Measurements from ENCODE around the gene MCC.
"Not testable (repeated sequence)": the region's sequence is repeated elsewhere in the genome, so short reads cannot be mapped to it uniquely, and the experiment has no call there.

The MCC gene

DNA sequence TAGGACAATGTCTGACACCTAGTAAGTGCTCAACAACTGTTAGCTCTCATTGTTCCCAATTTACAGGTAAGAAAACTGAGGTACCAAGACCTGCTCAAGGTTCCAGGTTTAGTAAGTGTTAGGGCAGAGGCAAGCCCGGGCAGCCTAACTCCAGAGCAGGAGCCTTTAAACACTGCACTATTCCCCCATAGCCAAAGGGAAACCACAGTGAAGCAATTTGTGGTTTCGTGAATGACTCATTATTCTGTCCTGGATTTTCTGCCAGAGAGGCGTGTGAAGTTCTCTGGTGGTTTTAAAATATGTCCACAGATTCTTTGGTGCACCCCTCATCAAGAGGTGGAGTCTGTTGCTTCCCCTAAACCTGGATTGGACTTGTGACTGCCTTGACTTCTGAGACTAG is 1.0 kb upstream of the MCC start:
- DNase-seq, result no peak

DNA sequence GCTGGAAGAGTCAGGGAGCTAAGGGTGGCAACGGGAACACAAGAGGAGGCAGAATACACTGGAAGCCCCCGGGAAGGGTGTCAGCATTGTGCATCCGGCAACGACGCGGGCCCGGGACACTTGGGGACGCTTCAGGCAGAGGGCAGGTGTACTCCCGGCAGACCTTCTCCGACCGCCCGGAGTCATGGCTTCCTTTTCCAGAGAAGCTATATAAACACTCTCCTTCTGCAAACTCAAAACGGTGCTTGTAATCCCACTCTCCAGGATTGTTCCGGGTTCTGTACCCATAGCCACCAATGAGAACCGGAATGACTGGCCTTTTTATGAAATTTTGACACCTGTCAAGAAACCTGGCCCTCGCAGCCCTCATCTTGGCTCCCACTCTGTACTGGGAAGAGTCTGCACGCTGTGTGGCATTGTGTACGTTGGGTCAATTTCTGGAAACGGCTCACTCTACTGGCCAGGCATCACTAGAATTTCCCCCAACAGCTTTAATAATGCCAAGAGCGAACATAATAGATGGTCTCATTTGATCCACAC is 462 bp upstream of the MCC start:
- no peak for DNase-seq

DNA sequence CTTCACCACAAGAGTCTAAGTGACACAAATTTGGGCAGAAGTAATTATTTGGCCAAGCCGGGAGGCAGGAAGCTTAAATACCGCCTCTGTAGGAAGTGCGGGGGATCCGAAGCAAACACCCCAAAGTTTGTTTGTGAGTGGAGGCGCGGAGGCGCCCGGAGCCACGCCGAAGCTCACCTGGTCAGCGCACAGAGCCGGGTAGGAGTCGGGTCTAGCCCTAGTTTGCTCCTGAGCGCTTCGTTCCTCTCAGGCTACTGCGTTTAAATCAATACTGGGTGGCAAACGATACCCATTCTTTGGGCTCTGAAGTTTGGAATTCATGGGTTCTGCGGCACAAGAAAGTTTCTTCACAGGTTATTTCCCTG is 855 bp downstream of the MCC start:
- DNase-seq, result no peak

DNA sequence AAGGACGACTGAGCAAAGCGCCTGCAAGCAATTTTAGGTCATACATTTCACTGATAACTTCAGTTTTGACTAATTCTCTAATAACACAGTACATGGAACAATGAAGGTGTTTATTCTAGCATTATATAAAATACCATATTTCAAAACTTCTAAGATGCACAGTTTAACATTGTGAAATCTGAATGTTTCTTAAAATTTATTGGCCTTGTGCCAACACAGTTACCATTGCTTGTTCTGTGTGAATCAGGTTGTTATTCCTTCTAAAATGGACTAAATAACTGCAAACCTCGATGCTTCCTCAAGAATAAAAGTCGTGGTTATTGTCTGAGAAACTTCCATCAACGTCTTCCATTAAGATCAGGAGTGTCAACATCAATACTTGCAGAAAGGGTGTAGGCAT is 8.0 kb downstream of the MCC start:
- DNase-seq, result no peak

DNA sequence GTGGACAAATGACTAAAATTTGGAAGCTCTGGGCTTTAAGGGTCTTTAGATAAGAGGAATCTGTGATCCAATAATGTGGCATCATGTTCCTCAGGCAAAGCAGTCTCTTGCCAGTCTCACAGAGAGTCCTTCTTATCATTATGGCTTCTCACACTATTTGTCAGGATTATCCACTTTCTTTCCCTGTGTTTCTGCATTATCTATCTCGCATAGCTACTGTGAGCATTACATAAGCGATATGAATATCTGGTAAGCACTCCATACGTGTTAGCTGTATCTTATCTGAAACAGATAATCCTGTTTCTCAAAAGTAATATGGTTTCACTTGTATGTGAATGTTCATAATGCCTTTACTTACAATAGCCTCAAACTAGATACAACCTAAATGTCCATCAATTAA is 9.6 kb downstream of the MCC start:
- no peak for DNase-seq

DNA sequence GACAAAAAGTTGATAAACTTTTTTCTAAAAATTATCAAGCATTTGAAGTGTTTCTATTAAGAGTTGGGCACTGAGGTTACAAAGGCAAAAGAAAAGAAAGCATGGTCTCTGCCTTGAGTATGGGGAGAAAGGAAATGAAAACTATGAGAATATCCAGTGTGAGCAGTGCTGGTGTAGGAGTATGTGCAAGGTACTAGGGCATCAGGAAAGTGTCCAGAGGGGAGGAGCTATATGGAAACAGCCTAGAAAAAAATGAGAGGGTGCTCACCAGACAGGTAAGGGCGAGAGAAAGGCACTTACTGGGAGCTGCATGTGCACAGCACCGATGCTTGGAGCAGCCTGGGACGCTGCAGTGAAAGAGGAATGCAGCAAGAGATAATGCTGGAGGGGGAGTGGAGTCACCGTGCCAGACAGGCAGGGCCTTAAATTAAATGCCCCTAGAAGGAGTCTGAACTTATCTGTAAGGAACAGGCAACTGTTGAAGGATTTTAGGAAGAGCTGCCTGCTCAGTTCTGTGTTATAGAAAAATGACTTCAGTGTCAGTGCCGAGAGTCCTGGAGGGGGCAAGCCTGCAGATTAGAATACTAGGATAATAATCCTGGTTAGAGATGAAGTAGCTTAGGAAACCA is 14.0 kb downstream of the MCC start:
- no peak for DNase-seq

DNA sequence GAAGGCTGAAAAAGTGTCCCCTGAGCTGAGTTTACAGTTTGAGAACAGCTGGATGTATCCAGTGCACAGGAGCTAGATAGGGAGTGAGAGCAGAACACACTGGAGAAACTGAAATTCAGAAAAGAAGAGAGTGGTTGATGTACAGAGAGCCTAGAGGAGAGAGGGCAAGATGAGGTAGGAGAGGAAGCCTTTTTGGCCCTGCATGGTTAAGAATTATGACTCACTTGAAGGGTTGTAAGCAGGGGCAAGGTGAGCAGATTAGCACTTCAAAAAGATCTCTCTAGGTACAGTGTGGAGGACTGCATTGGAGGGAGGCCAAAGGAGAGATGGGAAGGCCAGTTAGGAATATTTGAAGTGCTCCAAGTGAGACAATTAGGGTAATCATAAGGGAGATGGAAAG is 25.2 kb downstream of the MCC start:
- DNase-seq, result no peak

DNA sequence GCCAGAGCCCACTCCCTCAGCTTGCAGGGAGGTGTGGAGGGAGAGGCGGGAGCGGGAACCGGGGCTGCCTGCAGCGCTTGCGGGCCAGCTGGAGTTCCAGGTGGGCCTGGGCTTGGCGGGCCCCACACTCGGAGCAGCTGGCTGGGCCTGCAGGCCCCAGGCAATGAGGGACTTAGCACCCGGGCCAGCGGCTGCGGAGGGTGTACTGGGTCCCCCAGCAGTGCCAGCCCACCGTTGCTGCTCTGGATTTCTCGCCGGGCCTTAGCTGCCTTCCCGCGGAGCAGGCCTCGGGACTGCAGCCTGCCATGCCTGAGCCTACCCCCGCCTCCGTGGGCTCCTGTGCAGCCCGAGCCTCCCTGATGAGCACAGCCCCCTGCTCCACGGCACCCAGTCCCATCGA is 31.1 kb downstream of the MCC start:
- not testable (repeated sequence) for DNase-seq

DNA sequence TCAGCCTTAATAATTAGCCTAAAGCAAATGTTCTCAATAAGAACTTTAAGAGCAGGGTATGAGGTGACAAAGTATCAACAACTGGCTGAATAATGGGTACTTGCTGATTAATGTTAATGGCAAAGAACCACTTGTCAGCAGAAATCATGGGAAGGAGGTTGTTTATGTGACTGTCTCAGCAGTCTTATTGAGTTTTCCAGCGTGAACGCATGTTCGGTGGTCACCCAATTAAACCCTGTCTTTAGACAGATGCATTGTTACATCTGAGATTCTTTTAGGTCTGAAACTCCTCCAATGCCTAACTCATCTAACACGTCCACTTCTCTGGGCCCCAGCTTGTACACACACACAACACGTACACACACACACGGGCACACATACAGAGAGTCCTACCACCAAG is 35.3 kb downstream of the MCC start:
- DNase-seq, result no peak

DNA sequence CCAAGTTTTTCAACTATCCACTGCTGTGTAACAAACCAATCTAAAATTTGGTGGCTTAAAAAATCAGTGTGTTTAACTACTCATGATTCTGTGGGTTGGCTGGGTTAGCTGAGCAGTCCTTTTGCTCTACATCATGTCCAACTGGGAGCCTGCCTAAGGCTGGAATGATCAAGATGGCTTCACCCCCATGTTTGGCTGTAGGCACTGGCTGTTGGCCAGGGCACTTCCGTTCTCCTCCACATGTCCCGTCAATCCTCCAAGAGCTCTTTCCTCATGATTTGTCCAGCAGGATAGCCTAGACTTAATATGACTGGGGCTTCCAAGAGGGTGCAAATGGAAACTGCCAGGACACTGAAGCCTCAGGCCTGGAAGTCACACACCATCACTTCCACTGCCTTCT is 36.5 kb downstream of the MCC start:
- DNase-seq, result no peak

DNA sequence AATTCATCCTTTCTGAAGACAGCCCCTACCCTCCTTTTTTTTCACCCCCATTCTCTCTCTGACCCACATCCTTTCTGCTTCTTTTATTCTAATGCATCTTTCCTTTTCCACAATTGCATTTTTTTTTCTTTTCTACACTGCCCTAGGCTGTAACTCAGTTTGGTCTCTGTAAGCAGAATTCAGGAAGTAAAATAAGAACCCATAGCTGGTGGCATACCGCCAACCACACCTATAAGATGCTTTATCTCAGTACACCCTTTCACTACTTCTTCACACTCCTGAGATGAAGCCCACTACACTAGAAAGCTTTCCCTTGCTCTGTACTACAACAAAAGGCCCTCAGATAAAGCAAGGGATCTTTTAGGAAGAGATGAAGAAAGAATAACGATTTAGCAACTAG is 37.3 kb downstream of the MCC start:
- DNase-seq, result no peak

DNA sequence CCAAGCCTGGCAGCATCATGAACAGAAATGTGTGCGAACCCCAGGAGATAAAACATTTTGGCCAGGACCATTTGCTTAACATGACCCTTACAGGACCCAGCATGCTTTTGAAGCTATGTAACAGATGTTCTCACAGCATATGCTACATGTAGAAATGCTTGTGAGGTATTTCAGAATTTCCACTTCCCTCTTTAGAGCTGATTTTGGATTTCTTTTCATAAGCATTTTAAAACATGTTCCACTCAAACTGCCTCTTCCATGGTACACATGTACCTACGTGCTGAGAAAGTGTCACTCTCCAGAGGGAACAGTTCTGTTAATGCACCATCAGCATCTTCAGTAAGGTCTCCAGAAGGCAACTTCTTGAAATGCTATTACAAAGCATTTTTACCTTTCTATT is 37.8 kb downstream of the MCC start:
- no peak for DNase-seq

DNA sequence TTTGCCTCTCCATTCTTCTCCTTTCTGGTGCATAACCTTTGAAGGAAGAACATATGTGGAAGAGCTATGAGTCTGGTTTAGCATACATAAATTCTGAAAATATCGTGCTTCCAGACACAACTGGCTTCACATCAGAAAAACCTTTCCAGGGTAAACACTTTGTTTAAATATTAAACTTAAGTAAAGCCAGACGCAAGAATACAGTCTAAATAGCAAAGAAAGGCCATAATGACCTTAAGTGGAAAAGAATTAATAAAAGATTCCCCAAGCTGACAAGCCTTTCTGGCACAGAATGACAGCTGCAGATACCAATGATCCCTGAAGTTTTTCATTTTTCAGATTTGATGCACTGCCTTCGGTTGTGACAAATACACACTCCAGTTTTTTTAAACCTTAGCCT is 40.0 kb downstream of the MCC start:
- DNase-seq, result no peak

DNA sequence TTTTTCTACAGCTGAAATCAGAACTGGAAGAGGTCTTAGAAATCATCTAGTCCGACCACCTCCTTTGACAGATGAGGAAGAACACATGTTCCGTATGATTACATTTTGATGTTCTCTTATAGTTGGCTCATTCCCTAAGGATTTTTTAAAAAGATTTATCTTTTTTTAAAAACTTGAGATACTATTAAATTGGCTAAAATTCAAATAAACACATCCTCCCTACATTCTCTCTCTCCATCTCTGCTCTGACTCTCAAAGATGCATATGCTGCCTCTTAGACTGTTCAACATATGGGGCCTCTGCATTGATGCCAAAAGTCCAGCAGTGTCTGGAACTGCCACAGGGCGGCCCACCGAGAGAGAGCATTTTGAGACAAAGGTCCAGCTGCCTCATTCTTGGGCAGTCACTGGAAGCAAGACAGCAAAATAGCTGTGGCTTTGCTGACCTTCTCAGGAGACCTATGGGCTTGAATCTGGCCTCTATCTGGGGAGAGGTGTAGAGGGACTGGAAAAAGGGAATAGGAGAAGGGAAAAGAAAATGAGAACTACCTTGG is 40.7 kb downstream of the MCC start:
- DNase-seq, result no peak

DNA sequence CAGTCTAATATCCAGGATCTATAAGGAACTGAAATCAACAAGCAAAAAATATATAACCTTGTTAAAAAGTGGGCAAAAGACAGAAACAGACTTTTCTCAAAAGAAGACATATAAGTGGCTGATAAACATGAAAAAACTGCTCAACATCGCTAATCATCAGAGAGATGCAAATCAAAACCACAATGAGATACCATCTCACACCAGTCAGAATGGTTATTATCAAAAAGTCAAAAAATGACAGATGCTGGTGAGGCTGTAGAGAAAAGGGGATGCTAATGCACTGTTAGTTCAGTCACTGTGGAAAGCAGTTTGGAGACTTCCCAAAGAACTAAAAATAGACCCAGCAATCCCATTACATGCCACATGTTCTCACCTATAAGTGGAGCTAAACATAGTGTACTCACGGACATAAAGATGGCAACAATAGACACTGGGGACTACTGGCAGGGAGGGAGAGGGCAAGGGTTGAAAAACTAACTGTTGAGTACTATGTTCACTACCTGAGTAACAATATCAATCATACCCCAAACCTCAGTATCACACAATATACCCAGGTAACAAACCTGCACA is 41.8 kb downstream of the MCC start:
- no peak for DNase-seq

DNA sequence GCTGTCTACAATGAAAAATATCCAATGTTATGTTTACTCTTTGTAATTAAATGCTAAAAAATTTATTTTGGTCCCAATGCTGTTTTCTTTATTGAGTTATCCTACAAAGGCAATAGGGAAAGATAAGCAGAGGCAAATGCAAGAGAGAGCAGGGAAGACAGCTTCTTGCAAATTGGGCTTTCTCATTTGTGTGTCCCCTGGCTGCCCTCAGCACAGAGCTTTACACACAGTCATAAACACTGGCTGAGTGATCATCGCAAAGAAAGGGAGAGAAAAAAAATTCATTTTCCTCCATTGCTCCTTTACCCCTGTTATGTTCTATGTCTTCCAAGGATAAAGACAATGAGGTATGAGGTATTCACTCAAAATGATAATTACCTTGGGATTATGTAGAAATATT is 51.1 kb downstream of the MCC start:
- no peak for DNase-seq

DNA sequence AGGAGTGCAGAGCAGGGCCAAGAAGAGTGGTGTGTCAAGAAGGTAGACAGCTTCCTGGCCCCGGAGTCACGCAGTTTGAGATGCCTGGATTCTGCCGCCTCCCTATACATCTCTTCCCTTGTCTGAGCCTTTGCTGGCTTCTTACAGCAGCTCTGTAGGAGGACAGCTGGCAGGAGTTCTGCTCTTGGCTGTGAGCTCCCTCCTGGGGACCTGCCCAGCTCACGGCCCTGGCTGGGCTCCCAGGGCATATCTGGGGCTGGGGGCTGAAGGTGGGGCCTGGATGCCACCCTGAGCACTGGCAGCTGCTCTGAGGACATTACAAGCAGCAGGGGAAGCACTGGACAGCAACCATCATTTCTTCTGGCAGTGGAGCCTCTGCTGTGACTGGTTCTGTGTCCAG is 52.7 kb downstream of the MCC start:
- DNase-seq, result no peak

DNA sequence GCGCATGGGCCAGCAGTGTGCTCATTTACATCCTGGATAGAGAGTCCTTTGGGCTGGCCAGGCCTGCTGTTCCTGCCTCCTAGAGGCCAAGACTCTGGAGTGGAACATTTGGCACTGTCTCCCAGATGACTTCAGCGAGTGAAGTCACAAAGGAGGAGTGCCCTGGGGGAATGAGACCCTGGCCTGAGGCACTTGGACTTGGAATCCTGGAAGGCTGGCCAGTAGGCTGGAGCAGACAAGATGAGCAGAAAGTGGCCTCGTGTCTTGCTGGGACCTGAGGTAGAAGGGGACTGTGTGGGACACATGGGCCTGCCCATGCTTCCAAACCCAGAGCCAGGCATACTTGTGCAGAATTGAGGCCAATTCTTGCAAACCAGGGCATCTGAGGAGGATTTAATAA is 53.4 kb downstream of the MCC start, which contains the start of gene TSSK1B:
TSSK1B (minus strand) TSS at position 101 of the 400 bp plus-strand sequence. CDS start 150 bp downstream, outside the sequence.
- no peak for DNase-seq

DNA sequence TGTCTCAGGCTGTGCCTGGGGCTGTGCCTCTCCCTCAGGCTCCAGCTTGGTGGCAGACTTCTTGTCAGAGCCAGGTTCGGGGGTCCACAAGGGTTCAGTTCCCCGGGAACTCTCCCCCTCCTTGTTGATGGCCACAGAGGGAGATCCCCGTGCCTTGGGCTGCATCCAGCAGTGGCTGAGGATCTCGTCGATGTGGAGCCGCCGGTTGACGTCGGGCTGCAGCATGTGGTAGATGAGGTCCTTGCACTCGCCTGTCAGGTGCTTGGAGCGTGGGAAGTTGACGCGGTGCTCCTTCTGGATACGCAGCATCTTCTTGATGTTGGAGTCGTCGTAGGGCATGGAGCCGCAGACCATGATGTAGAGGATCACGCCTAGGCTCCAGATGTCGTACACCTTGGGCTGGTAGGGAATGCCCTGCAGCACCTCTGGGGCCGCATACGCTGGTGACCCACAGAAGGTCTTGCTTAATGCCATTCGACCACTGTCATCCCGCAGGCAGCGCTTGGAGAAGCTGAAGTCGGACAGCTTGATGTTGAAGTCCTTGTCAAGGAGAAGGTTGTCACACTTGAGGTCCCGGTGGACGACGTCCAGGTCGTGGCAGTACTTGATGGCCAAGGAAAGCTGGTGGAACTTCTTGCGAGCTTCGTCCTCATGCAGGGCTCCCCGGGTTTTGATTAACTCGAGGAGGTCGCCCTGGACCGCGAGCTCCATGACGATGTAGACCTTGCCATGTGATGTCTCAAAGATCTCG is 54.2 kb downstream of the MCC start:
- DNase-seq, result no peak

DNA sequence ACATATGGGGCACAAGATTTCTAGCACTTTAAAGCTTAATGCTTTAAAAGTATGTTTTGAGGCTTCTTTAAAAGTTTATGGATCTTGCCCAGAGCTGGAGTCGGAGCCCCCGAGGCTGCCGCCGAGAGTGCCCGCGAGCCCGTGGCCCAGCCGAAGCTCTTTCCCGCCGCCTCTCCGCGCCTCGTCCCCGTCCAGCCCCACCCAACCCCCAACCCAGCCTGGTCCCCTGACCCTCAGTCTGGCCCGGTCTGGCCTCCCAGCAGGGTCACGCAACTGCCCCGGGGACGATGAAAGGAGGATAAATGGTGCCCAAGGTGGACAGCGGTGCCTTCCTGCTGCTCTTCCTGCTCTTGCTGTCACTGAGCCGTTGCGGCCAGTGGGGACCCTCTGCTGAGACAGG is 55.2 kb downstream of the MCC start:
- DNase-seq, result no peak

DNA sequence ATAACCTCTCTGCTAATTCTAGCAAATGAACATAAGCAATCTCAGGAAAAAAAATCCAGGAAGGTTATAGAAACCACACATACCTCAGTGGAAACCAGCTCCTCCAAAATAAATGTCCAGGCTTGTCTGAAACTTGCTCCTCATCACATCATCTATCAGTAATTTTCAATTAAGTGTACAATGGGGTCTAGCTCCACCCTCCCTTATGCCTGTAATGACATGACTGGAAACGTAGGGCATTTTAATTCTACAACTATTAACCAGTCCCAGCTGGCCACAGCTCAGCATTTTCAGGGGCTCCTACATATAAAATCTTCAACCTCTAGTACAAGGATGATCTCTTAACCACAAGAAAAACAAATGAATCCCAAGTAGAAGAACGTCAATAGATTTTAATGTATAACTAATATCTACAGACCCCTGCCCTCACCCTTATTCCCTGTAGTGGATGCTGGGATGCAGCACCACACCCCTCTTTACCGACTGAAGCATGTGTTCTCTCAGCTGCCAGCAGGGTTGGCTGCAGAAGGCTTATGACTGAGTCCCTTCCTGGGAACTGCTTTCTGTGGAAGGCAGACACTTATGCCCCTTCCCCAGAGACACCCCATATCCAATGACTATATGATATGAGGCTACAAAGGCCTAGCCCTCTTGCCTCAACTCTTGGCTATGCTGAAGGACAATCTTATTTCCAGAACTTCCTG is 60.2 kb downstream of the MCC start:
- DNase-seq, result no peak

DNA sequence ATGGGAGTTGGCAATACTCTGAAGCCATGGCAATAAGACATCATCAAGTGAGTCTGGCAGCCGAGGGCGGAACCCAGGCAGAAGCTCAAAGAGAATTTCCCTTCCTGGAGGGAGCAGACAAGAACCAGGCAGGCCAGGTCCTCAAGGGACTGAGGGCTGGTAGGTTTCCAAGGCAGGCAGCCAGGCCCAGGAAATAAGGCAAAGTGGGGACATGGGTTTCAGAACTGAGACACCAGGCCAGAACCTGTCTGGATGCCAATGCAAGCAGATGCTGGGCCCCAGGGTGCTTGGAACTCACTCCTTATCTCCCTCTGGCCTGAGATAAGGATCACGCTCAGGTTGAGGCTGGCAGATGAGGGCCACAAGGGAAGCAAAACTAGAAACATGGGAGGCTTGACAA is 62.3 kb downstream of the MCC start:
- DNase-seq, result no peak

DNA sequence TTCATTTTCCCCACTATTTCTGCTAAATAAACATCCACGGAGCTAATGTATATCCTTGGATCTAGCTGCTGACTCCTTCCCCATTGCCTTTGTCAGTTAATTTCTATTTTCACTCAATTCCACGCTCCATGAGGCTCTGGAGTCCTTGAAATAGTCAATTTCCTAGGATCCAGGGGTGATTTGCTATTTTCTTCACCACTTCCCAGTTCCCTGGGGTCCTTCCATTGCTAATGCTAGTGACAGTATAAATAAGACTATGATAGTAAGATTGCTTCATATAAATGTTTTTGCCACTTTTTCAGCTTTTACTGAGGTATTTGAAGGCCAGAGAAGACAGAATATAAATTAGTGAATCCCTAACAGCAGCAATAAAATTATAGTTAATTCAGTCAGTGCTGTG is 66.6 kb downstream of the MCC start:
- DNase-seq, result no peak
